Glutamatergic neuron (in vitro differentiated cells): ENCODE measurements around the gene GPATCH3. TPM values are rescaled to one million over a fixed set of nuclear protein-coding genes. Genes with fewer than 3 reads are reported as not detected.

Source experiments
- DNase-seq: peaks from one replicate; pipeline ENCODE4 v3.0.0; 2022
- H3K27ac Mint-ChIP-seq: one replicate; pipeline ENCODE4 v1.8.0; 2020; ENCODE audit warnings: mild to moderate bottlenecking, mixed read lengths, inconsistent platforms; ENCODE audit not compliant: unreplicated experiment
- H3K27me3 Mint-ChIP-seq: one replicate; pipeline ENCODE4 v1.8.0; 2020; ENCODE audit warnings: mild to moderate bottlenecking, moderate library complexity, mixed read lengths, inconsistent platforms; ENCODE audit not compliant: unreplicated experiment
- H3K36me3 Mint-ChIP-seq: one replicate; pipeline ENCODE4 v1.8.0; 2020; ENCODE audit warnings: mild to moderate bottlenecking, mixed read lengths, inconsistent platforms; ENCODE audit not compliant: unreplicated experiment
- H3K4me1 Mint-ChIP-seq: one replicate; pipeline ENCODE4 v1.8.0; 2020; ENCODE audit warnings: mild to moderate bottlenecking, low read depth, mixed read lengths, inconsistent platforms; ENCODE audit not compliant: unreplicated experiment
- H3K4me3 Mint-ChIP-seq: one replicate; pipeline ENCODE4 v1.8.0; 2020; ENCODE audit warnings: mild to moderate bottlenecking, mixed read lengths, inconsistent platforms; ENCODE audit not compliant: unreplicated experiment
- H3K9me3 Mint-ChIP-seq: one replicate; pipeline ENCODE4 v1.8.0; 2020; ENCODE audit warnings: mild to moderate bottlenecking, moderate library complexity, mixed read lengths, inconsistent platforms; ENCODE audit not compliant: unreplicated experiment
- total RNA-seq: library from RNA; stranded (reverse); fragmentation: NEBNext Ultra II Directional; extraction: Animal tissue kit (Norgen Biotek cat#: 25700); gene quantifications from one replicate; pipeline ENCODE4 v1.2.1, GENCODE V29; 2021; ENCODE audit not compliant: unreplicated experiment
- TF ChIP-seq, protein P1 (sequence below): fragments of 200-600 bp; sonication (generic); IDR thresholded peaks from one replicate; pipeline ENCODE4 v1.5.0; 2021; ENCODE audit not compliant: partially characterized antibody, unreplicated experiment

Gene GPATCH3
- total RNA-seq, 1 donor from 2014 or later = 17.3 TPM

GRCh38 chr1:26945728-26946127, 45.5 kb upstream of the GPATCH3 start:
- peaks cover 2% of the 10 kb centered on the region for H3K9me3 Mint-ChIP-seq
- no peak for DNase-seq
- no peak overlapping the region for H3K4me3 Mint-ChIP-seq
- H3K27ac Mint-ChIP-seq = no peak overlapping the region
- H3K27me3 Mint-ChIP-seq = no peaks in the 10 kb centered on the region
- H3K4me1 Mint-ChIP-seq = peaks cover 4% of the 10 kb centered on the region
- peaks cover 2% of the 10 kb centered on the region for H3K36me3 Mint-ChIP-seq
- TF ChIP-seq, protein P1, sequence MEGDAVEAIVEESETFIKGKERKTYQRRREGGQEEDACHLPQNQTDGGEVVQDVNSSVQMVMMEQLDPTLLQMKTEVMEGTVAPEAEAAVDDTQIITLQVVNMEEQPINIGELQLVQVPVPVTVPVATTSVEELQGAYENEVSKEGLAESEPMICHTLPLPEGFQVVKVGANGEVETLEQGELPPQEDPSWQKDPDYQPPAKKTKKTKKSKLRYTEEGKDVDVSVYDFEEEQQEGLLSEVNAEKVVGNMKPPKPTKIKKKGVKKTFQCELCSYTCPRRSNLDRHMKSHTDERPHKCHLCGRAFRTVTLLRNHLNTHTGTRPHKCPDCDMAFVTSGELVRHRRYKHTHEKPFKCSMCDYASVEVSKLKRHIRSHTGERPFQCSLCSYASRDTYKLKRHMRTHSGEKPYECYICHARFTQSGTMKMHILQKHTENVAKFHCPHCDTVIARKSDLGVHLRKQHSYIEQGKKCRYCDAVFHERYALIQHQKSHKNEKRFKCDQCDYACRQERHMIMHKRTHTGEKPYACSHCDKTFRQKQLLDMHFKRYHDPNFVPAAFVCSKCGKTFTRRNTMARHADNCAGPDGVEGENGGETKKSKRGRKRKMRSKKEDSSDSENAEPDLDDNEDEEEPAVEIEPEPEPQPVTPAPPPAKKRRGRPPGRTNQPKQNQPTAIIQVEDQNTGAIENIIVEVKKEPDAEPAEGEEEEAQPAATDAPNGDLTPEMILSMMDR = no peak

DNA sequence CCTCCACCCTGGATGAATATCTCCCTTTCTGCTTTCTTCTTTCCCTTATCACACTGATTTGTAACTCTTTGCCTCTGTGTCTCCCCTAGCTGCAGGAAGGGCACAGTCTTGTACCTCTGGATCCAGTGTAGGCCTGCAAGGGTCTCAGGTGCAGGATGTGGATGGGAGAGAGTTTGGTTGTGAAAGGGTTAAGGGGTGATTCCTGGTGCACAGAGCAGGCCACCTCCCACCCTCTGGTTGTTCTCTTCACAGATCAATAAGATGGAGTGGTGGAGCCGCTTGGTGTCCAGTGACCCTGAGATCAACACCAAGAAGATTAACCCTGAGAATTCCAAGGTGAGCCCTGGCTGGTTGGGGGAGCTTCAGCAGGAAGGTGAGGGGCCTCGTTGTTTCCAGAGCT, 44.9 kb upstream of the GPATCH3 start:
- Mint-ChIP-seq H3K27me3 (no peaks in the 10 kb centered on the region), H3K4me3 (no peak overlapping the region), H3K4me1 (peaks cover 2% of the 10 kb centered on the region), H3K36me3 (no peaks in the 10 kb centered on the region), H3K27ac (no peak overlapping the region), H3K9me3 (peaks cover 2% of the 10 kb centered on the region)
- TF ChIP-seq, protein P1 = no peak
- no peak for DNase-seq

DNA sequence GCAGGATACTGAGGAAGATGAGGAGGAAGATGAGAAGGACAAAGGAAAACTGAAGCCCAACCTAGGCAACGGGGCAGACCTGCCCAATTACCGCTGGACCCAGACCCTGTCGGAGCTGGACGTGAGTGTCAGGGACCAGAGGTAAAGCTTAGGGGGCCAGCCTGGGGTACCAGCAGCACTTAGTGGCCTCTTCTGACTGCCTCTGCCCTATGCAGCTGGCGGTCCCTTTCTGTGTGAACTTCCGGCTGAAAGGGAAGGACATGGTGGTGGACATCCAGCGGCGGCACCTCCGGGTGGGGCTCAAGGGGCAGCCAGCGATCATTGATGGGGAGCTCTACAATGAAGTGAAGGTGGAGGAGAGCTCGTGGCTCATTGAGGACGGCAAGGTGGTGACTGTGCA, 42.4 kb upstream of the GPATCH3 start:
- Mint-ChIP-seq H3K4me3 (no peak overlapping the region), H3K9me3 (no peaks in the 10 kb centered on the region), H3K4me1 (peaks cover 3% of the 10 kb centered on the region), H3K36me3 (no peaks in the 10 kb centered on the region), H3K27me3 (no peaks in the 10 kb centered on the region), H3K27ac (no peak overlapping the region)
- no peak for DNase-seq
- TF ChIP-seq, protein P1 = no peak

DNA sequence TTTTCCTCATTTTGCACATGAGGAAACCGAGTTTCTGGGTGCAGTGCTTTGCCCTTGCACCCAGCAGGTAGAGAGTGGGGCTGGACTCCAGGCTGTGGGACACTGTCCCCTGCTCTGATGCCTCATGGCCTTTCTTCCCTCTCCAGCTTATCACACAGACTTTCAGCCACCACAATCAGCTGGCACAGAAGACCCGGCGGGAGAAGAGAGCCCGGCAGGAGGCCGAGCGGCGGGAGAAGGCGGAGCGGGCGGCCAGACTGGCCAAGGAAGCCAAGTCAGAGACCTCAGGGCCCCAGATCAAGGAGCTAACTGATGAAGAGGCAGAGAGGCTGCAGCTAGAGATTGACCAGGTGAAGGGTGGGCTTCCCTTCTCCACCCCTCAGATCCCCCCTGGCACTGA, 41.0 kb upstream of the GPATCH3 start:
- TF ChIP-seq, protein P1 = no peak
- H3K27me3 Mint-ChIP-seq = no peaks in the 10 kb centered on the region
- H3K36me3 Mint-ChIP-seq = no peaks in the 10 kb centered on the region
- H3K4me3 Mint-ChIP-seq = no peak overlapping the region
- H3K9me3 Mint-ChIP-seq = no peaks in the 10 kb centered on the region
- peaks cover 3% of the 10 kb centered on the region for H3K4me1 Mint-ChIP-seq
- no peak for DNase-seq
- H3K27ac Mint-ChIP-seq = no peak overlapping the region

GRCh38 chr1:26938659-26939025, 38.4 kb upstream of the GPATCH3 start:
- no peak for DNase-seq
- H3K9me3 Mint-ChIP-seq = no peaks in the 10 kb centered on the region
- no peak overlapping the region for H3K27ac Mint-ChIP-seq
- no peaks in the 10 kb centered on the region for H3K36me3 Mint-ChIP-seq
- H3K4me1 Mint-ChIP-seq = peaks cover 3% of the 10 kb centered on the region
- no peaks in the 10 kb centered on the region for H3K27me3 Mint-ChIP-seq
- no peak overlapping the region for H3K4me3 Mint-ChIP-seq
- TF ChIP-seq, protein P1 = no peak
